ENCODE measurements around the gene DNAJC1. TPM values are rescaled to one million over a fixed set of nuclear protein-coding genes. Genes with fewer than 3 reads are reported as not detected.

The DNAJC1 gene
- total RNA-seq, 1 experiment from 2014 or later = 19.1 TPM

DNA sequence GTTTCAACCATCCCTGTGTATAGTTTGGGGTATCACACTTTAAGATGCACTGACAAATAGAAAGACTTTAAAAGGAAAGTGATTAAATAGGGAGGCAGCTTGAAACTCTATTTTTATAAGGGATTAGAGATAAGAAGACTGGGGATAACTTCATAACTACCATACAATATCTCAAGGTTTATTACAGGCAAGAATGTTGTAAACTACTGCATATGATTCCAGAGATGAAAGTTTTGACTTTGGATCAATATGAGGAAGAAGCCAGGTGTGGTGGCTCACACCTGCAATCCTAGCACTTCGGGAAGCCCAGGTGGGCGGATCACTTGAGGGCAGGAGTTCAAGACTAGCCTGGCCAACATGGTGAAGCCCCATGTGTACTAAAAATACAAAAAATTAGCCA is 96.1 kb downstream of the DNAJC1 start:
- POLR2A ChIA-PET (ENCODE audit: unreplicated experiment) = no interaction called here
- TF ChIP-seq, protein P1, sequence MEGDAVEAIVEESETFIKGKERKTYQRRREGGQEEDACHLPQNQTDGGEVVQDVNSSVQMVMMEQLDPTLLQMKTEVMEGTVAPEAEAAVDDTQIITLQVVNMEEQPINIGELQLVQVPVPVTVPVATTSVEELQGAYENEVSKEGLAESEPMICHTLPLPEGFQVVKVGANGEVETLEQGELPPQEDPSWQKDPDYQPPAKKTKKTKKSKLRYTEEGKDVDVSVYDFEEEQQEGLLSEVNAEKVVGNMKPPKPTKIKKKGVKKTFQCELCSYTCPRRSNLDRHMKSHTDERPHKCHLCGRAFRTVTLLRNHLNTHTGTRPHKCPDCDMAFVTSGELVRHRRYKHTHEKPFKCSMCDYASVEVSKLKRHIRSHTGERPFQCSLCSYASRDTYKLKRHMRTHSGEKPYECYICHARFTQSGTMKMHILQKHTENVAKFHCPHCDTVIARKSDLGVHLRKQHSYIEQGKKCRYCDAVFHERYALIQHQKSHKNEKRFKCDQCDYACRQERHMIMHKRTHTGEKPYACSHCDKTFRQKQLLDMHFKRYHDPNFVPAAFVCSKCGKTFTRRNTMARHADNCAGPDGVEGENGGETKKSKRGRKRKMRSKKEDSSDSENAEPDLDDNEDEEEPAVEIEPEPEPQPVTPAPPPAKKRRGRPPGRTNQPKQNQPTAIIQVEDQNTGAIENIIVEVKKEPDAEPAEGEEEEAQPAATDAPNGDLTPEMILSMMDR (conservative IDR thresholded peaks at IDR 0.05) = no peak
- TF ChIP-seq EZH2 (IDR thresholded peaks at IDR 0.05; ENCODE audit: low read depth) = no peak
- intact Hi-C loops (cut with micrococcal nuclease; ENCODE audit: unreplicated experiment) = no loop called here
- Histone ChIP-seq H3K79me2 (ENCODE audit: low read depth) (no peaks in the 10 kb centered on the region), H3K27me3 (ENCODE audit: insufficient read depth, low read depth) (no peaks in the 10 kb centered on the region), H2AFZ (no peak overlapping the region), H3F3A (ENCODE audit: insufficient read depth, low read depth) (no peaks in the 10 kb centered on the region), H3K4me1 (replicated peaks; ENCODE audit: insufficient read depth) (no peaks in the 10 kb centered on the region), H3K27ac (no peak overlapping the region), H4K20me1 (ENCODE audit: insufficient read depth) (no peaks in the 10 kb centered on the region), H3K4me2 (no peak overlapping the region), H3K9me2 (ENCODE audit: insufficient read depth) (no peaks in the 10 kb centered on the region), H3K4me3 (no peak overlapping the region), H3K9me3 (ENCODE audit: insufficient read depth, low read depth) (no peaks in the 10 kb centered on the region), H3K36me3 (ENCODE audit: low read depth) (no peaks in the 10 kb centered on the region)
- DNase-seq = no peak
- no TSS peak for BruUV-seq (replicated peaks)
- CTCF ChIA-PET = no interaction called here

DNA sequence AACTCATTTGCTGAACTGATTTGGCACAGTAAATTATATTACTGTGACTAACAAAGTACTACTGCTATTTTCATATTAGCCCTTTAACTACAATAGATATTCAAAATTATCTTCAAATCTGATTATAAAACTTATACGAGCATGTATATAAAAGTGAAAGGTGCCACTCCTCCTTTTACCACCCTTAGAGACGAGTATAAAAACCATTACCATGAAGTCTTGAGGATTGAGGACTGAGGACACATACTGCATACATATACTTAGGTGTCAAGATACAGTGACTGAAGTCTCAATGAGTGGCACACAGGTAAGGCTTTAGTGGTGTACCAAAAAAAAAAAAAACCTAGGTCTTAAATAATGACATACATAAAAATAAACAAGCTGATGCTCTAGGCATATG is 98.6 kb downstream of the DNAJC1 start:
- Histone ChIP-seq H3F3A (ENCODE audit: insufficient read depth, low read depth) (no peaks in the 10 kb centered on the region), H3K36me3 (ENCODE audit: low read depth) (no peaks in the 10 kb centered on the region), H4K20me1 (ENCODE audit: insufficient read depth) (no peaks in the 10 kb centered on the region), H3K4me3 (no peak overlapping the region), H2AFZ (no peak overlapping the region), H3K9me3 (ENCODE audit: insufficient read depth, low read depth) (no peaks in the 10 kb centered on the region), H3K27ac (no peak overlapping the region), H3K4me1 (replicated peaks; ENCODE audit: insufficient read depth) (no peaks in the 10 kb centered on the region), H3K27me3 (ENCODE audit: insufficient read depth, low read depth) (no peaks in the 10 kb centered on the region), H3K9me2 (ENCODE audit: insufficient read depth) (no peaks in the 10 kb centered on the region), H3K4me2 (no peak overlapping the region), H3K79me2 (ENCODE audit: low read depth) (no peaks in the 10 kb centered on the region)
- DNase-seq = no peak
- intact Hi-C loops (cut with micrococcal nuclease; ENCODE audit: unreplicated experiment) = no loop called here
- CTCF ChIA-PET = no interaction called here
- POLR2A ChIA-PET (ENCODE audit: unreplicated experiment) = no interaction called here
- BruUV-seq (replicated peaks) = no TSS peak
- TF ChIP-seq, protein P1 (conservative IDR thresholded peaks at IDR 0.05) = no peak
- TF ChIP-seq EZH2 (IDR thresholded peaks at IDR 0.05; ENCODE audit: low read depth) = no peak

DNA sequence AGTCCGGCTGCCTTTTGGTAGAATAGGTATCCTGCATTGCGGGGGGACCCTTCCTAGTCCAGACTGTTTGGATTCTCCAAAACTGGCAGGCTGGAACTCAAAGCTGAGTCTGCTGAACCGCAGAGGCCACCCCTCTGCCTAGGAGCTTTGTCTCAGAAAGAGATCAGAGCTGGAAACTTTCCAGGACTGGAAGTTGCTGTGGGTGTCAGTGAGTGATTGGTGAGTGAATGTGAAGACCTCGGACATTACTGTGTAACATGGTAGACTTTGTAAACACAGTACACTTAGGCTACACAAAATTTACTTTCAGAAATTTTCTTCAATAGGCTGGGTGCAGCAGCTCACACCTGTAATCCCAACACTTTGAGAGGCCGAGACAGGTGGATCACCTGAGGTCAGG is 103.8 kb downstream of the DNAJC1 start:
- Histone ChIP-seq H3K27me3 (ENCODE audit: insufficient read depth, low read depth) (no peaks in the 10 kb centered on the region), H3F3A (ENCODE audit: insufficient read depth, low read depth) (no peaks in the 10 kb centered on the region), H3K9me3 (ENCODE audit: insufficient read depth, low read depth) (no peaks in the 10 kb centered on the region), H3K4me3 (no peak overlapping the region), H3K4me1 (replicated peaks; ENCODE audit: insufficient read depth) (no peaks in the 10 kb centered on the region), H3K4me2 (no peak overlapping the region), H2AFZ (no peak overlapping the region), H3K36me3 (ENCODE audit: low read depth) (no peaks in the 10 kb centered on the region), H3K79me2 (ENCODE audit: low read depth) (no peaks in the 10 kb centered on the region), H3K27ac (no peak overlapping the region), H4K20me1 (ENCODE audit: insufficient read depth) (no peaks in the 10 kb centered on the region), H3K9me2 (ENCODE audit: insufficient read depth) (no peaks in the 10 kb centered on the region)
- ChIA-PET CTCF (interaction anchor here (0.6 kb wide), 1 partner anchor 403 kb away, joined by 5 read pairs; no protein-coding TSS in a partner anchor), POLR2A (ENCODE audit: unreplicated experiment) (no interaction called here)
- BruUV-seq (replicated peaks) = no TSS peak
- TF ChIP-seq EZH2 (IDR thresholded peaks at IDR 0.05; ENCODE audit: low read depth) = no peak
- TF ChIP-seq, protein P1 (conservative IDR thresholded peaks at IDR 0.05) = no peak
- intact Hi-C loops (cut with micrococcal nuclease; ENCODE audit: unreplicated experiment) = no loop called here
- DNase-seq = no peak
